ENCODE data around the gene OTOF. TPM values are rescaled to one million over a fixed set of nuclear protein-coding genes. Genes with fewer than 3 reads are reported as not detected.

OTOF gene
- total RNA-seq, 6 experiments from 2014 or later: 0.05 TPM; not detected in 5

DNA sequence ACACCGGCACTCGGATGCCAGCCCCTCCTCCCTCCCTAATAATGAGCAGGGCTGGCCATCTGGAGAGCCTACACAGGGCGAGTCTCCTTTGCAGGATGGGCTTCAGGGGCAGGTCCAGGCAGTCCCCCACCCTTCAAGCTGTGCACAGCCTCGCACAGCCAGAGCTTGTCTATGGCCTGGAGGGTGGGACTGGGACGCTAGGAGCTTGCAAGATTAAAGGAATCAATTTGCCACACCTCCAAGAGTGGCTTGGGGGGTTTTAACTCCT is 43.9 kb upstream of the OTOF start:
- no peaks in the 10 kb centered on the region for H3K4me1 Mint-ChIP-seq (ENCODE audit: low read depth)
- DNase-seq: no peak

DNA sequence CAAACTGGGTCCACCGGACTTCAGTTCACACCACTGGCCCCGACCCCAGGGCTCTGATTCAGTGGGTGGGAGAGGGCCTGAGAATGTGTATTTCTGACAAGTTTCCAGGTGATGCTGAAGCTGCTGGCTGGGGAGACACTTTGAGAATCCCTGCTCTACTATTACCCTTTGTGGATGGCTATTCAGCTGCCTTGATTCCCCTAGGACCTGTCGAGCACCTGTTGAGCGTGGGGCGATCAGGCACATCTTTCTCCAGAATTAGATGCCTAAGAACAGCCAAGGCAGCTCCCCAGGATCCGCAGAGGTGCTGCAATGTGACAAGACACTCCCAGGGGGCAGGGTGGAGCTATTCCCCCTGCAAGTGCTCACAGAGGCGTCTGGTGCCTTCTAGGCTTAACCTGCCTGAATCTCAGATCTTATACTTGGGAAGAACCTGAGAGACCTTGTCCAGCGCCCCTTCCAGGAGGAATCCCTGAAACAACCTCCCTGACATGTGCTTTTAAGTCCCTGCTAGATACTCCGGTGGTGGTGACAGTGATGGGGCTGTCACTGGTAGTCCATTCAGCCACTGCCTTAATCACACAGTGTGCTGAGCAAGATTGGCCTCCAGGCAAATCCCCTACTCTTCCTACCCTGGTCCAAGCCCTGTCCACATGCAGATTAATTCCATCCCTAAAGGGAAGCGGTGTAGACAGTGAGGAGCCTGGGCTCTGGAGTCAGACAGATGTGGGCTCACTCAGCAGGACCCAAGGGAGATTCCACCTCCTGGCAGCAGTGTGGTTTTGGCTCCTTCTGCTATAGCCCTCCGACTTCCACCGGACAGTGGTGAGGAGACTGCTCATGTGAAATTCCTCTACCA is 43.4 kb upstream of the OTOF start:
- Mint-ChIP-seq H3K27ac (no peak overlapping the region), H3K36me3 (ENCODE audit: low read depth) (no peaks in the 10 kb centered on the region), H3K4me1 (ENCODE audit: low read depth) (no peaks in the 10 kb centered on the region), H3K4me3 (no peak overlapping the region), H3K27me3 (ENCODE audit: insufficient read depth) (peaks cover 51% of the 10 kb centered on the region), H3K9me3 (no peaks in the 10 kb centered on the region)
- no peak for DNase-seq
- TF ChIP-seq, protein P1, sequence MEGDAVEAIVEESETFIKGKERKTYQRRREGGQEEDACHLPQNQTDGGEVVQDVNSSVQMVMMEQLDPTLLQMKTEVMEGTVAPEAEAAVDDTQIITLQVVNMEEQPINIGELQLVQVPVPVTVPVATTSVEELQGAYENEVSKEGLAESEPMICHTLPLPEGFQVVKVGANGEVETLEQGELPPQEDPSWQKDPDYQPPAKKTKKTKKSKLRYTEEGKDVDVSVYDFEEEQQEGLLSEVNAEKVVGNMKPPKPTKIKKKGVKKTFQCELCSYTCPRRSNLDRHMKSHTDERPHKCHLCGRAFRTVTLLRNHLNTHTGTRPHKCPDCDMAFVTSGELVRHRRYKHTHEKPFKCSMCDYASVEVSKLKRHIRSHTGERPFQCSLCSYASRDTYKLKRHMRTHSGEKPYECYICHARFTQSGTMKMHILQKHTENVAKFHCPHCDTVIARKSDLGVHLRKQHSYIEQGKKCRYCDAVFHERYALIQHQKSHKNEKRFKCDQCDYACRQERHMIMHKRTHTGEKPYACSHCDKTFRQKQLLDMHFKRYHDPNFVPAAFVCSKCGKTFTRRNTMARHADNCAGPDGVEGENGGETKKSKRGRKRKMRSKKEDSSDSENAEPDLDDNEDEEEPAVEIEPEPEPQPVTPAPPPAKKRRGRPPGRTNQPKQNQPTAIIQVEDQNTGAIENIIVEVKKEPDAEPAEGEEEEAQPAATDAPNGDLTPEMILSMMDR (IDR thresholded peaks at IDR 0.05): peak; percentile 59

More for the DNA sequence above, 43.9 kb upstream of the OTOF start:
- TF ChIP-seq, protein P1 (IDR thresholded peaks at IDR 0.05): no peak
- H3K4me3 Mint-ChIP-seq: no peak overlapping the region
- H3K27me3 Mint-ChIP-seq (ENCODE audit: insufficient read depth): peaks cover 47% of the 10 kb centered on the region
- H3K36me3 Mint-ChIP-seq (ENCODE audit: low read depth): no peaks in the 10 kb centered on the region
- H3K9me3 Mint-ChIP-seq: no peaks in the 10 kb centered on the region
- H3K27ac Mint-ChIP-seq: no peak overlapping the region

DNA sequence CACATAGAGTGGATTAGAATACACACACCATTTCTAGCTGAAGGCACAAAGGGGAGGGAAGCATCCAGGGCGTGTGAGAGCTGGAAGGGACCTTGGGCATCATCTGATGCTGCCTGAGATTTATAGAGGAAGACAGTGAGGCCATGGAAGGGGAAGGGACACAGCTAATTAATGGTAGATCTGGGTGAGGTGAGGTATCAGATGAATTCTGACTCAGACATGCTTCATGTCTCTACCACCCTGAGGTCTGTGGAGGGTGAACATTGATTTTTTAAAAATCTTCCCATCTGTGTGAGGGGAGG is 42.2 kb upstream of the OTOF start:
- Mint-ChIP-seq H3K9me3 (no peaks in the 10 kb centered on the region), H3K4me1 (ENCODE audit: low read depth) (no peaks in the 10 kb centered on the region), H3K4me3 (no peak overlapping the region), H3K27me3 (ENCODE audit: insufficient read depth) (peaks cover 55% of the 10 kb centered on the region), H3K27ac (no peak overlapping the region), H3K36me3 (ENCODE audit: low read depth) (no peaks in the 10 kb centered on the region)
- TF ChIP-seq, protein P1 (IDR thresholded peaks at IDR 0.05): no peak
- DNase-seq: no peak

DNA sequence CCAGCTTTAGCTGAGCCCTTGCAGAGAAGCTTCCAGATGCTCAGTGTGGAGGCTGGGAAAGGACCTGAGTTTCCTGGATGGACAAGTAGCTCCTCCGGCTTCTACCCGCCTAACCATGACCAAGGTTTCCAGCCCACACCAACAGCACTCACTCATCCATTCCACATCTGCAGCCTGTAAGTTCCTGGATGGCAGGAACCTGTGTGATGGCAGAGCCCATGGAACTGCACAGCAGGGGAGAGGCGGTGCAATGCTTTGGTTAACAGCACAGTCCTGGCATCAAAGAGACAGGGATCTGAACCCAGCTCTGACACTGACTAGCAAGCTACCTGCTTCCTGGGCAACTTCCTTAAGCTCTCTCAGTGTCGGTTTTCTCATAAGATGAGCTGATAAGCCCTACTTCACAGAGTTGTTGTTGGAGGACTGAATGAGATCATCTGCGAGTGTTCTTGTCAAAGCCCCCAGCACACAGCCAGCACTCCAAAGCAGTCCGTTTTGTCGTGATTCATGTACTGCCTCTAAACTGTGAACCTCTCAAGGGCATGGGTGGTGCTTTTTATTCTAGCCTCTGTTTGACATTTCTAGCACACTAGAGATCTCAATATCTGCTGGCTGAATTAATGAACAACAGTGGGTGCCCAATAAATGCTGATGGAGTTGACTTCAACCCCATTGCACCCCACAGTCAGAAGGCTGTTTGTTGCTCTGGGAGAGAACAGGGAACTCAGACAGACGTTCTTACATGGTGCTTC is 41.6 kb upstream of the OTOF start:
- TF ChIP-seq, protein P1 (IDR thresholded peaks at IDR 0.05): no peak
- no peaks in the 10 kb centered on the region for H3K9me3 Mint-ChIP-seq
- no peak for DNase-seq
- peaks cover 57% of the 10 kb centered on the region for H3K27me3 Mint-ChIP-seq (ENCODE audit: insufficient read depth)
- H3K27ac Mint-ChIP-seq: no peak overlapping the region
- H3K4me1 Mint-ChIP-seq (ENCODE audit: low read depth): no peaks in the 10 kb centered on the region
- H3K4me3 Mint-ChIP-seq: no peak overlapping the region
- H3K36me3 Mint-ChIP-seq (ENCODE audit: low read depth): no peaks in the 10 kb centered on the region

DNA sequence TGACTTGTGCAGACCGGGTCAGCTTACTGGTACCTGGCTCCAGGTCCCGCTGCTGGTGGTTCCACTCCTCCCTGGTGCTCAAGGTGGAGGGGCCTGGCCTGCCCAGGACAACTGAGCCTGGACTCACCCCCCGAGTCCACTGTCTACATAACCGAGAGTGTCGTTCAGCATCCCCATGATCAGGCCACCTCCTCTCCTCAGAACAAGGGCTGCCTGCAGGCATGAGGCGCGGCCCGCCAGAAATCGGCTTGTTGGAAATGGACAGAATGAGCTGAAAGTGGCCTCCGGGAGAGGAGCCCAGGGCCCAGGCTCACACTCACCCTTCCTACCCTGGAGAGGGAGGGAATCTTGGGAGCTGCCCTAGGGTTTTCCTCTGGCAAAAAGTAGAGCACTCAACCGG is 38.9 kb upstream of the OTOF start:
- Mint-ChIP-seq H3K9me3 (no peaks in the 10 kb centered on the region), H3K27me3 (ENCODE audit: insufficient read depth) (peaks cover 67% of the 10 kb centered on the region), H3K4me3 (no peak overlapping the region), H3K4me1 (ENCODE audit: low read depth) (no peaks in the 10 kb centered on the region), H3K36me3 (ENCODE audit: low read depth) (no peaks in the 10 kb centered on the region), H3K27ac (no peak overlapping the region)
- DNase-seq: no peak
- TF ChIP-seq, protein P1 (IDR thresholded peaks at IDR 0.05): no peak
